Activated CD4-positive, alpha-beta T cell treated with anti-CD3 and anti-CD28 coated beads, Interleukin-2, amount 50 U/mL, for 48 hours (primary cell): ENCODE measurements around the gene RNF32.
"Not testable (repeated sequence)": the region's sequence is repeated elsewhere in the genome, so short reads cannot be mapped to it uniquely, and the experiment has no call there.

Experiments
- DNase-seq, 2 experiments: peaks; one replicate each; pipeline ENCODE4 v3.0.0-alpha.2; 2020

The RNF32 gene

DNA sequence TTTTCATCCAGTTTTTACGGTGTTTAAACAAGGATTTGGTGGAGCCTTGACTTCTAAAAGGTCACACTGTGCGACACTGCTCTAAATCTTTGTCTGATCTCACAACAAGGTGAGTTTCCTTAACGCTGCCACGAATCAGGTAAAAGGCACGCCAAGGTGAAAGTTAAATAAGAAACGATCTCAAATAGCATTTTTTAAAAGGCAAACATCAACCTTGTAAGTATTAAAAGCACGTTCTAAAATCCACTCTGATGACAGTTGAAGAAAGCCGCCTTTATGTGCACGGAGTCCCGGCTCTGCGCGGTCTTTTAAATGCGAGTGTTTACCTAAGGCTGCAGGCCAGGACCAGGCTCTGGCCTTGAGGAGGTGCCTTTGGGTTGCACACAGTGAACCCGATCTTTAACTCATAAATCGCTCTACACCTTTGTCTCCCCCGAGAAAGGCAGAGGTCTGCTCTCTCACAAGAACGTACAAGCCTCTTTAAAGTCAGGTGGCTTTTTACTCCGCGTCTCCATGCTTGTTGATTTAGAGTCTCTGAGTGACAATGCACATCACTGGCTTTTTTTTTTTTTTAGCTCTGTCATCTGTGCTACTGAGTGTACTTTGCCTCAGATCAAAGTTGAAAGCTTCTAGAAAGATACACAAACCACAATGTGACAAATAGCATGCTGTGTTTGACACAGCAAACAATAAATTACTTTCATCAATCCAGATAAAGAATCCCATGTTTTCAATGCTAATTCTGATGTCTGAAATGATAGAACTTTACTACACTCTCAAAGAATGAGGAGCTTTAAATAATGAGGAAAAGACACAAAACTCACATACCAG lies 25.9 kb upstream of the RNF32 start:
- no peak for DNase-seq

DNA sequence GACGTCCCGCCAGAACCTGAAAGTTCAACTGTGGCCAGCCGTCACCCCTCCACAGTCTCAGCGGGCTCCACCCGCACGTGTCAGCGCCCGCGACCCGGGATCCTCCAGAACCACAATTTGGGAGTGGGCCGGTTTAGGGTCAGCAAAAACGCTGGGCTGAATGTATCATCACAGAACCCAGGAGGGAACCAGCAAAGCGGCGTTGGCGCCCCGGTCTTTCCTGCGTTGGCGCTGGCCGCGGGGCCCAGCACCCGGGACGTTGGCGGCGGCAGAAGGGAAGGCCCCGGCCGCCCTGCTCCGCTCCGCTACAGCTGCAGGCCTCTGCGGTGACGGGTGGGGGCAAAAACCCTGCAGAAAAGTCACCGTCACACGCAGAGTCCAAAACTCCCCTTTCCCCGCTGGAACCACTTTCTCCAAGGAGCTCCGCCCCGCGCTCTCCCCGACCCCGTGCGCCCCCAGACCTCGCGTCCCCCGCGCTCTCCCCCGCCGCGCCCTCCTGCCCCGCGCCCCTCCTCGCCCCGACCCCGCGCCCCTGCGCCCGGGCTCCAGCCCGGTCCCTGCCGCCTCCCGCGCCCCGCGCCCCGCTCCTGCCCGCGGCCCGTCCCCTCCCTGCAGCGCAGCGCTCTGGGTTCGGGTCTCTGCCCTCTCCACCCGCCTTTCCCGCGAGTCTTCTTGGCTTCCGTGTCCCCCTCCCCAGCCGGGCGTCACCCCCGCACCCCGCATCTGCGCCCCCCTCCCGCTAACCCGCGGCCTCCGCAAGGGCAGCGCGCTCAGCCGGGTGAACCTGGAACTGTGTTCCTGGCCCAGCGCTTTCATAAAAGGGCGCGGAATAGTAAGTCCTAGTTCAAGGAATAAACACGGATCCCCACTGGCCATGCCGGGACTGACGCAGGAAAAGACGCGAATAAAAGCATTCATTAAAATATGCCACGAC lies 24.0 kb upstream of the RNF32 start:
- peak; percentile 9 to 17 for DNase-seq

DNA sequence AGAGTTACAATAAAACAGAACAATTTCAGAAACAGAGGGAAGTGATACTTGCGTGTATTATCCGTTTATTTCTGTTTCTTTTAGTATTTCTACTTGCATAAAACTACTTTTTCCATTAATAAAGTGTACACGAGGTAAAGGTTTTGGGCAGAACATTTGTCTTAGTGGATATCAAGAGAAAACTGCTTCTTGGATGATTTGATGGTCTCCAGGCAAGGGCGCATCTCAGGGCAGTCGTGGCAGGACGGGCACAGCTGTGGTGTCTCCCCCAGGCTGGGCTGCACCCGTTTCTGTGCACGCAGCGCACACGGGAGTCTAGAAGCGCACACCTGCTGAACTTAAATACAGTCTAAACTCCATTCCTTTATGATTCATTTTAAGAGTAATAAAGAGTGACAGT lies 23.4 kb upstream of the RNF32 start:
- DNase-seq: no peak

GRCh38 chr7:156618078-156618779 lies 22.3 kb upstream of the RNF32 start:
- no peak for DNase-seq

- no peak for DNase-seq
Measured at GRCh38 chr7:156618780-156619367, 21.7 kb upstream of the RNF32 start.

DNA sequence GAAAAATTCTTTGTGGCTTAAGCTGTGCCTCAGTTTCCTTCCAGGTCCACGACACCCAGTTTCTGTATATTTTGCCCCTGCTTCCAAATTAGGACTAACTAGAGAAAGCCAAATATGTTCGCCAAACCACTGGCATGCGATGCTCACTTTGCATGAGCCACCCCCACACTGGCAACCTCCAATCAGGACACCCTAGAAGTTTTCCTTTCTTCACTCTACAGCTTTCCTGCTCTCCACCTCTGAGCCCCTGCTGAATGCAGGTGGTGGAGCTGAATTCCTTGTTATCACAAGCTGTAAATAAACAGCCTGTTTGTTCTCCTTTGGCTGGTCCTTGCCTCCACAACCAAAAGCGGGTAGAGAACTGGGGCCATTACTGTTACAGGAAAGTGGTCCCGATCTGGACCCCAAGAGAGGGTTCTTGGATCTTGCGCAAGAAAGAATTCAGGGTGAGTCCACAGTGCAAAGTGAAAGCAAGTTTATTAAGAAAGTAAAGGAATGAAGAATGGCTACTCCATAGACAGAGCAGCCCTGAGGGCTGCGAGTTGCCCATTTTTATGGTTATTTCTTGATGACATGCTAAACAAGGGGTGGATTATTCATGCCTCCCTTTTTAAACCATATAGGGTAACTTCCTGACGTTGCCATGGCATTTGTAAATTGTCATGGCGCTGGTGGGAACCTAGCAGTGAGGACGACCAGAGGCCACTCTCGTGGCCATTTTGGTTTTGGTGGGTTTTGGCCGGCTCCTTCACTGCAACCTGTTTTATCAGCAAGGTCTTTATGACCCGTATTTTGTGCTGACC lies 20.9 kb upstream of the RNF32 start:
- not testable (repeated sequence) for DNase-seq

DNA sequence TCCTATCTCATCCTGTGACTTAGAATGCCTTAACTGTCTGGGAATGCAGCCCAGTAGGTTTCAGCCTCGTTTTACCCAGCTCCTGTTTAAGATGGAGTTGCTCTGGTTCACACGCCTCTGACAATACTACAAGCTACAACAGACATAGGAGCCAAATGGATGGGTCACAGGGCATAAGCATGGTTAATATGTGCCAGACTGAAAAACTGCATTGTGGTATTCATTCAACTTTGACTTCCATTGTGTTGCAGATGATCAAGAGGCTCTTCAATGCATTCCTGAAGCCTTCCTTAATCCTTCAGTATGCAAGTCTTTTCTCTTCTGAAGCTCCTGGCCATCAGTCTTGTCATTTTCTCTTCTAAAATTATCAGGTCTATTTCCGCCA lies 20.3 kb upstream of the RNF32 start:
- no peak for DNase-seq

DNA sequence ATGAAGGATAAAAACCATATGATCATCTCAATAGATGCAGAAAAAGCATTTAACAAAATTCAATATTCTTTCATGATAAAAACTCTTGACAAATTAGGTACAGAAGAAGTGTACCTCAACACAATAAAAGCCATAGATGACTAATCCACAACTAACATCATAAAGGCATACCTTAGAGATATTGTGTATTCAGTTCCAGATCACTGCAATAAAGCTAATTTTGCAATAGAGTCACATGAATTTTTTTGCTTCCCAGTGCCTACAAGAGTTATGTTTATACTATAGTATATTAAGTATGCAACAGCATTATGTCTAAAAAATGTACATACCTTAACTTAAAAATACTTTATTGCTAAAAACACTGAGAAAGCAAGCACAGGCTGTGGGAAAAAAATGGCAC lies 18.9 kb upstream of the RNF32 start:
- DNase-seq: no peak

GRCh38 chr7:156625580-156625979 lies 15.0 kb upstream of the RNF32 start:
- DNase-seq: no peak

- no peak for DNase-seq
Measured at GRCh38 chr7:156626220-156626895, 14.2 kb upstream of the RNF32 start.

GRCh38 chr7:156628562-156628961 lies 12.0 kb upstream of the RNF32 start:
- DNase-seq: no peak

DNA sequence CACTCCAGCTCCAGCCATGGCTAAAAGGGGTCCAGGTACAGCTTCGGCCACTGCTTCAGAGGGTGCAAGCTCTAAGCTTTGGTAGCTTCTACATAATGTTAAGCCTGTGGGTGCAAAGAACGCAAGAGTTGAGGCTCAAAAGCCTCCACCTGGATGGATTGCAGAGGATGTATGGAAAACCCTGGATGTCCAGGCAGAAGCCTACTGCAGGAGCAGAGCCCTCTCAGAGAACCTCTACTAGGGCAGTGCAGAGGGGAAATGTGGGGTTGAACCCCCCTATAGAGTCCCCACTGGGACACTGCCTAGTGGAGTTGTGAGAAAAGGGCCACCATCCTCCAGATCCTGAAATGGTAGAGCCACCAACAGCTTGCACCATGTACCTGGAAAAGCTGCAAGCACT lies 10.7 kb upstream of the RNF32 start:
- DNase-seq: no peak

DNA sequence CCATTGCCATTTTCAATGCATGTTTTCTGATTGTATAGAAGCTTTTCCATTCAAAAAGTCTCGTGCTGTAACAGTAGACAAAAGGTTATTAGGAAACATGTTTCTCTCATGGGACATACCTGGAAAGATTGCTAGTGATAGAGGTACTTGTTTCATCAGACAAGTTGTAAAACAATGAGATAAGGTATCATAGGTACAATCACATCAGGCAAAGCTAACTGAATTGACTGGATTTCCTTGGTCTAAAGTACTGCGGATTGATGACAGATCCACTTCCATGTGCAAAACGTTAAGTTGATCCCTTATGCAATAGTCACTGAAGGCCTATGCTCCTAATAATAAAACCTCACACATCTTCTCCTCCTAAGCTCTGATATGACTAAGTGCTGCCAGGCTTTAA lies 6.5 kb upstream of the RNF32 start:
- DNase-seq: no peak

DNA sequence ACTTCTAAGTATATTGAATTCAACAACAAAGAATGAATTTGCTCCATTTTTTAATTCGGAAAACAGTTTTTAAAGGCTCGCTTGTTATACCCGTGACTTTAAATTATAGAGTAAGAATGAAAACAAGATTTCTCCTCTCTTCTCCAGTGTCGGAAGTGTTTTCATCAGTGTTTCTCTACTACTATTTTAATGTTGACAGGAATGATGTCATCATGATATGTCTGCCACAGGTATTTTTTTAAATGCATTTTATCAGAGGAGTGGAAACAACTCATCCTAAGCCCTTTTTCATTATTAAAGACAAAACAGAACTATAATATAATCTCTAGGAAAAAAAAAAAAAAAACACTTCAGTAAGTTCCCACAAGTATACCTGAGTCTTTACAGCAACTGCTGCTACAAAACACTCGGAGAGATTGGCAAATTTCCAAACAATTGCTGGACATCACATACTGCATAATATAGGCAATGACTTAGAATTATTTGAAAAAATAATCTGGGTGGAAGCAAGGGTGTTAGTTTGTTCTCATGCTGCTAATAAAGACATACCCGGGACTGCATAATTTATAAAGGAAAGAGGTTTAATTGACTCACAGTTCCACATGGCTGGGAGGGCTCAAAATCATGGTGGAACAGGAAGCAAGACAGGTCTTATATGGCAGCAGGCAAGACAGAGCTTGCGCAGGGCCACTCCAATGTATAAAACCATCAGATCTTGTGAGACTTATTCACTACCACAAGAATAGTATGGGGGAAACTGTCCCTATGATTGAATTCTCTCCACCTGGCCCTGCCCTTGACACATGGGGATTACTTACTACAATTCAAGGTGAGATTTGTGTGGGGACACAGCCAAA lies 4.8 kb upstream of the RNF32 start:
- DNase-seq: no peak

GRCh38 chr7:156637093-156637492 lies 3.5 kb upstream of the RNF32 start:
- not testable (repeated sequence) for DNase-seq

- DNase-seq: no peak
Measured at GRCh38 chr7:156638443-156639077, 2.0 kb upstream of the RNF32 start.

GRCh38 chr7:156639426-156640256 lies 933 bp upstream of the RNF32 start:
- peak in 1 of 2 experiments; percentile 13 for DNase-seq

DNA sequence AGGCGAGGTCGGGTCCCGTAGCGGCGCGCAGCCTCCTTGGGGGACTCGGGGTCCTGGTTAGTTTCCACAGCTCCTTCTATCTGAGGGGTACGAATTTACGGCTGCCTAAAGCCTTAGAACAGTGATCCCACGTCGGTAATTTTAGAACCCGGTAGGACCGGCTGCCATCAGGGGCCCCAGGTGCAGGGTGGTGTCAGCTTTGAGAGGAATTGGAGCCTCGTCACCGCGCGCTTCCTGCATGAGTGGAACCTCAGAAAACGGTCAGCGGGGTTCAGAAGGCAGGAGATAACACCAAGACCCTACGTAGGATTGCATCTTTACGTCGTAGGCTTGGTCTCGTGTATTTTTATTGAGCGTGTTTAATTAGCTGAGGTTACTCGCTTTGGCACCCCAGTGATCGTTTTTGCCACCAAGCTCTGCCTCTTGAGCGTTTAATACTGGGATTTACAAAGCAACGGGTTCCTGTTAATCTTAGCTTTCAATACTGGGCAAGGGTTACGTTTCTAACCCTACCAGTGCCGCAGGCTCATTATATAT lies 443 bp downstream of the RNF32 start:
- peak; percentile 62 to 66 for DNase-seq
